PC-3 (cell line): ENCODE results near the gene SDS.

Source experiments
- CTCF ChIP-seq: fragments of 300-600 bp; sonication (generic); conservative IDR thresholded peaks from 2 replicates; pipeline ENCODE4 v1.5.1; 2017; ENCODE audit warnings: antibody characterized with exemption, low read depth, mild to moderate bottlenecking, low read length
- EZH2 ChIP-seq: fragments of 300-600 bp; sonication (generic); IDR thresholded peaks from one replicate; pipeline ENCODE4 v1.6.1; 2017; ENCODE audit warnings: antibody characterized with exemption, mild to moderate bottlenecking, low read length; ENCODE audit not compliant: unreplicated experiment
- EZH2phosphoT487 ChIP-seq: fragments of 300-600 bp; sonication (generic); IDR thresholded peaks from 2 replicates; pipeline ENCODE4 v1.6.1; 2018; ENCODE audit warnings: mild to moderate bottlenecking, antibody characterized with exemption, low read length, borderline replicate concordance

- TF ChIP-seq CTCF (no peak), EZH2 (no peak), EZH2phosphoT487 (no peak)
Measured at GRCh38 chr12:113395119-113395518, 8.6 kb downstream of the SDS start.
